IMR-90 (cell line): ENCODE data around the gene OR4K5. TPM values are rescaled to one million over a fixed set of nuclear protein-coding genes. Genes with fewer than 3 reads are reported as not detected.

Experiments used
- ATAC-seq: fragments of 200-7000 bp; cut with Tn5 transposase; 2 replicates; pipeline ENCODE4 v1.9.1; 2020; ENCODE audit warnings: low read depth, mild to moderate bottlenecking, moderate library complexity
- BruUV-seq: library from RNA; stranded (reverse); fragments of 400-500 nt; replicated peaks from 2 replicates; lab custom pipeline; 2021; lab: Mats Ljungman, UMichigan
- CTCF ChIA-PET: fragments of 300-600 bp; formaldehyde crosslinking; extraction: SDS; loops from one replicate; lab custom pipeline; 2021; ENCODE audit warnings: antibody characterized with exemption; lab: Yijun Ruan, JAX
- POLR2A ChIA-PET: fragments of 300-600 bp; sonication (Branson Sonifier 250); formaldehyde crosslinking; loops from one replicate; lab custom pipeline; 2022; ENCODE audit warnings: antibody characterized with exemption; ENCODE audit not compliant: unreplicated experiment; lab: Charles Lee
- DNase-seq: peaks from one replicate; pipeline ENCODE4 v3.0.0; 2013
- H2AFZ ChIP-seq: replicated peaks from 2 replicates; pipeline ENCODE3; 2013; ENCODE audit warnings: low read length, mild to moderate bottlenecking; ENCODE audit not compliant: poor library complexity
- H2AK5ac ChIP-seq: 2 replicates; pipeline ENCODE4 v1.6.1; 2013; ENCODE audit warnings: low read depth, low read length, inconsistent platforms
- H2AK9ac ChIP-seq: replicated peaks from 2 replicates; pipeline ENCODE3; 2013; ENCODE audit warnings: mild to moderate bottlenecking, low read depth, low read length, moderate library complexity; ENCODE audit not compliant: poor library complexity
- H2BK120ac ChIP-seq: 2 replicates; pipeline ENCODE4 v1.6.1; 2013; ENCODE audit warnings: low read depth, low read length, inconsistent platforms
- H2BK15ac ChIP-seq: 3 replicates; pipeline ENCODE4 v1.6.1; 2013; ENCODE audit warnings: low read depth, low read length, inconsistent platforms
- H2BK20ac ChIP-seq: 2 replicates; pipeline ENCODE4 v1.6.1; 2013; ENCODE audit warnings: low read depth, mild to moderate bottlenecking, inconsistent platforms, low read length, moderate library complexity
- H2BK5ac ChIP-seq: 2 replicates; pipeline ENCODE4 v1.6.1; 2013; ENCODE audit warnings: mild to moderate bottlenecking, low read depth, low read length, inconsistent platforms; ENCODE audit not compliant: poor library complexity, severe bottlenecking
- H3K14ac ChIP-seq: replicated peaks from 2 replicates; pipeline ENCODE4 v1.6.1; 2013; ENCODE audit warnings: low read depth, low read length, inconsistent platforms
- H3K18ac ChIP-seq: 2 replicates; pipeline ENCODE4 v1.6.1; 2013; ENCODE audit warnings: low read depth, low read length, control low read depth
- H3K23ac ChIP-seq: 2 replicates; pipeline ENCODE4 v1.6.1; 2013; ENCODE audit warnings: low read depth, low read length, inconsistent platforms
- H3K27ac ChIP-seq: 2 replicates; pipeline ENCODE4 v1.5.1; 2013; ENCODE audit warnings: mild to moderate bottlenecking, control low read depth, low read length; ENCODE audit not compliant: insufficient read depth
- H3K27me3 ChIP-seq: 2 replicates; pipeline ENCODE4 v1.6.1; 2013; ENCODE audit warnings: low read length; ENCODE audit not compliant: control insufficient read depth, insufficient read depth
- H3K36me3 ChIP-seq: 2 replicates; pipeline ENCODE4 v1.6.1; 2013; ENCODE audit warnings: low read length, mixed read lengths; ENCODE audit not compliant: control insufficient read depth, insufficient read depth
- H3K4ac ChIP-seq: 2 replicates; pipeline ENCODE4 v1.6.1; 2013; ENCODE audit warnings: low read depth, low read length, inconsistent platforms
- H3K4me1 ChIP-seq: 2 replicates; pipeline ENCODE4 v1.6.1; 2013; ENCODE audit warnings: low read length, mixed read lengths; ENCODE audit not compliant: control insufficient read depth, insufficient read depth
- H3K4me2 ChIP-seq: 2 replicates; pipeline ENCODE4 v1.6.1; 2013; ENCODE audit warnings: low read depth, mild to moderate bottlenecking, control low read depth, low read length, moderate library complexity
- H3K4me3 ChIP-seq: 2 replicates; pipeline ENCODE4 v1.5.1; 2013; ENCODE audit warnings: low read depth, mild to moderate bottlenecking, control low read depth, low read length, moderate library complexity; ENCODE audit not compliant: insufficient read depth
- H3K56ac ChIP-seq: 2 replicates; pipeline ENCODE4 v1.6.1; 2013; ENCODE audit warnings: low read length, inconsistent platforms; ENCODE audit not compliant: insufficient read depth; ENCODE audit errors: extremely low read depth
- H3K79me1 ChIP-seq, 2 experiments: 2 replicates each; pipeline ENCODE4 v1.6.1; 2013; ENCODE audit warnings: low read length in 2 of 2, inconsistent platforms in 1 of 2, low read depth in 1 of 2
- H3K9ac ChIP-seq: 2 replicates; pipeline ENCODE4 v1.6.1; 2013; ENCODE audit warnings: low read depth, low read length, control low read depth
- H3K9me1 ChIP-seq: 2 replicates; pipeline ENCODE4 v1.6.1; 2013; ENCODE audit warnings: low read length, inconsistent platforms; ENCODE audit not compliant: insufficient read depth
- H3K9me3 ChIP-seq: 2 replicates; pipeline ENCODE4 v1.6.1; 2013; ENCODE audit warnings: low read length; ENCODE audit not compliant: control insufficient read depth, insufficient read depth
- H4K20me1 ChIP-seq: 2 replicates; pipeline ENCODE4 v1.6.1; 2013; ENCODE audit warnings: low read length, inconsistent platforms; ENCODE audit not compliant: insufficient read depth
- H4K5ac ChIP-seq: 2 replicates; pipeline ENCODE4 v1.6.1; 2013; ENCODE audit warnings: mild to moderate bottlenecking, low read depth, low read length, control low read depth
- H4K8ac ChIP-seq, 2 experiments: 2 replicates each; pipeline ENCODE4 v1.6.1; 2013; ENCODE audit warnings: low read depth in 2 of 2, low read length in 2 of 2, control low read depth in 1 of 2, inconsistent platforms in 1 of 2
- H4K91ac ChIP-seq: 2 replicates; pipeline ENCODE4 v1.6.1; 2013; ENCODE audit warnings: low read depth, low read length, inconsistent platforms; ENCODE audit not compliant: insufficient read depth
- CEBPB ChIP-seq: IDR thresholded peaks from 2 replicates; pipeline ENCODE4 v1.6.1; 2012; ENCODE audit warnings: low read depth, low read length, improper control_type of control experiment
- CHD1 ChIP-seq: IDR thresholded peaks from 2 replicates; pipeline ENCODE4 v1.6.1; 2012; ENCODE audit warnings: low read depth, low read length, improper control_type of control experiment
- POLR2A ChIP-seq: IDR thresholded peaks from 2 replicates; pipeline ENCODE4 v1.6.1; 2012; ENCODE audit warnings: mild to moderate bottlenecking, low read depth, low read length
- dilution Hi-C: fragments of 300-500 bp; cut with HindIII; formaldehyde crosslinking; loops from one replicate; pipeline ENCODE4 v1.14.3; 2018; ENCODE audit warnings: low sequenced_read_pairs; ENCODE audit not compliant: unreplicated experiment
- in situ Hi-C: fragments of 300-500 bp; cut with MboI; formaldehyde crosslinking; loops from 3 replicates; pipeline ENCODE4 v1.14.3; 2019; ENCODE audit warnings: low sequenced_read_pairs, inconsistent platforms, mixed read lengths
- intact Hi-C: fragments of 100-400 bp; cut with micrococcal nuclease; formaldehyde crosslinking; loops from 2 replicates; pipeline ENCODE4 v1.10.0; 2022
- polyA plus RNA-seq, 3 experiments: library from polyadenylated mRNA; depleted of rRNA; stranded (reverse); fragments of >200 nt; gene quantifications; 2 replicates each; pipeline ENCODE4 v1.2.3, GENCODE V29; 2012; ENCODE audit warnings: low replicate concordance in 1 of 3
- total RNA-seq: library from RNA; depleted of rRNA; stranded (reverse); fragments of >200 nt; gene quantifications from 2 replicates; pipeline ENCODE4 v1.2.3, GENCODE V29; 2012

The OR4K5 gene
- total and polyA plus RNA-seq, 2 of the 4 experiments (the other 2 are of a cell fraction), result not detected

GRCh38 chr14:19906665-19907064 lies 13.7 kb upstream of the OR4K5 start:
- dilution Hi-C loops, result no loop called here
- Histone ChIP-seq H3K36me3 (no peaks in the 10 kb centered on the region), H4K91ac (no peak overlapping the region), H2BK5ac (no peak overlapping the region), H3K4ac (no peak overlapping the region), H2BK15ac (no peak overlapping the region), H3K18ac (no peak overlapping the region), H3K27me3 (no peaks in the 10 kb centered on the region), H3K9me1 (no peaks in the 10 kb centered on the region), H4K20me1 (no peaks in the 10 kb centered on the region), H3K14ac (no peak overlapping the region), H2AFZ (no peak overlapping the region), H3K56ac (no peak overlapping the region), H3K27ac (no peak overlapping the region), H3K4me2 (no peak overlapping the region), H2BK120ac (no peak overlapping the region), H2BK20ac (no peak overlapping the region), H3K9me3 (peaks cover 30% of the 10 kb centered on the region), H3K4me1 (no peaks in the 10 kb centered on the region), H3K23ac (no peak overlapping the region), H3K4me3 (no peak overlapping the region), H4K5ac (no peak overlapping the region), H3K79me1 (no peaks in the 10 kb centered on the region), H3K9ac (no peak overlapping the region), H4K8ac (no peak overlapping the region), H2AK5ac (no peak overlapping the region), H2AK9ac (no peak overlapping the region)
- TF ChIP-seq CEBPB, result peak; percentile 68
- no peak for TF ChIP-seq POLR2A
- TF ChIP-seq CHD1, result no peak
- BruUV-seq, result no TSS peak
- CTCF ChIA-PET, result no interaction called here
- no peak for DNase-seq
- no peak for ATAC-seq
- POLR2A ChIA-PET, result no interaction called here
- in situ Hi-C loops, result no loop called here
- intact Hi-C loops, result no loop called here
